HL-60 (cell line): Measurements from ENCODE around the gene SAFB2.
A peak's percentile ranks its signal among the peaks of the same experiment; 100 is the strongest.

Source experiments
- DNase-seq, 2 experiments: peaks; one replicate each; pipeline ENCODE4 v3.0.0-alpha.2; 2010 to 2020; ENCODE audit warnings: low read depth in 1 of 2, low spot score in 1 of 2
- H3K27ac ChIP-seq: fragments of 250-450 bp; sonication (Bioruptor Pico); replicated peaks from 2 replicates; pipeline ENCODE4 v1.5.1; 2020; ENCODE audit warnings: mild to moderate bottlenecking, moderate library complexity
- H3K27me3 ChIP-seq: fragments of 250-450 bp; sonication (Bioruptor Pico); 2 replicates; pipeline ENCODE4 v1.5.1; 2021; ENCODE audit warnings: mild to moderate bottlenecking, moderate library complexity; ENCODE audit not compliant: insufficient read depth, poor library complexity, severe bottlenecking
- H3K4me3 ChIP-seq: replicated peaks from 2 replicates; pipeline ENCODE4 v1.5.1; 2011; ENCODE audit warnings: mild to moderate bottlenecking, control low read depth, low read length; ENCODE audit not compliant: insufficient read depth
- CTCF ChIP-seq: IDR thresholded peaks from one replicate; pipeline ENCODE4 v1.5.1; 2011; ENCODE audit warnings: low read length, control low read depth, inconsistent platforms; ENCODE audit not compliant: insufficient read depth
- GABPA ChIP-seq: IDR thresholded peaks from 2 replicates; pipeline ENCODE4 v1.6.1; 2012; ENCODE audit warnings: low read depth
- POLR2AphosphoS5 ChIP-seq: IDR thresholded peaks from 2 replicates; pipeline ENCODE4 v1.6.1; 2012; ENCODE audit warnings: low read depth
- REST ChIP-seq: IDR thresholded peaks from 2 replicates; pipeline ENCODE4 v1.6.1; 2012; ENCODE audit warnings: low read depth; ENCODE audit not compliant: insufficient replicate concordance
- SPI1 ChIP-seq: IDR thresholded peaks from 2 replicates; pipeline ENCODE4 v1.6.1; 2012; ENCODE audit warnings: low read depth, mild to moderate bottlenecking, borderline replicate concordance

The SAFB2 gene

GRCh38 chr19:5621311-5621944 lies 1.1 kb downstream of the SAFB2 start:
- TF ChIP-seq GABPA (no peak), POLR2AphosphoS5 (no peak), CTCF (no peak), REST (no peak), SPI1 (no peak)
- no peaks in the 10 kb centered on the region for H3K27me3 ChIP-seq
- no peak for DNase-seq
- H3K4me3 ChIP-seq, result peak overlapping the region; percentile 82
- H3K27ac ChIP-seq, result peak overlapping the region; percentile 96

GRCh38 chr19:5619946-5620345 lies 2.6 kb downstream of the SAFB2 start:
- no peak for TF ChIP-seq POLR2AphosphoS5
- no peak for TF ChIP-seq GABPA
- no peak for TF ChIP-seq CTCF
- no peak for TF ChIP-seq REST
- TF ChIP-seq SPI1, result no peak
- no peaks in the 10 kb centered on the region for H3K27me3 ChIP-seq
- no peak overlapping the region for H3K27ac ChIP-seq
- no peak for DNase-seq
- no peak overlapping the region for H3K4me3 ChIP-seq

GRCh38 chr19:5618591-5618990 lies 4.0 kb downstream of the SAFB2 start:
- no peak overlapping the region for H3K4me3 ChIP-seq
- TF ChIP-seq GABPA (no peak), SPI1 (no peak), POLR2AphosphoS5 (no peak), REST (no peak), CTCF (no peak)
- no peak for DNase-seq
- no peak overlapping the region for H3K27ac ChIP-seq
- no peaks in the 10 kb centered on the region for H3K27me3 ChIP-seq
